ENCODE data around the gene TBX10. TPM values are rescaled to one million over a fixed set of nuclear protein-coding genes. Genes with fewer than 3 reads are reported as not detected.

The TBX10 gene
- total and polyA plus RNA-seq, 2 experiments from 2014 or later, result not detected

- in situ Hi-C loops (cut with MboI), result no loop called here
- H3K9me2 ChIP-seq (ENCODE audit: insufficient read depth), result no peaks in the 10 kb centered on the region
- WGBS, 2 experiments (ENCODE audit: low coverage in 1 of 2, low lambda C conversion rate in 2 of 2, missing lambda C conversion rate in 2 of 2), result 82% methylated on average over 4 of the region's 4 CpGs
Measured at GRCh38 chr11:67635231-67635521, 4.4 kb downstream of the TBX10 start.

GRCh38 chr11:67634366-67635230 is 5.0 kb downstream of the TBX10 start:
- H3K4me2 ChIP-seq (ENCODE audit: unreplicated experiment), result no peak overlapping the region
- H3K36me3 ChIP-seq (ENCODE audit: low read depth), result no peaks in the 10 kb centered on the region
- no peaks in the 10 kb centered on the region for H4K20me1 ChIP-seq (ENCODE audit: insufficient read depth)
- no peak overlapping the region for H2AFZ ChIP-seq
- no peak overlapping the region for H3K27ac ChIP-seq
- no peaks in the 10 kb centered on the region for H3K9me3 ChIP-seq (ENCODE audit: low read depth)
- no peaks in the 10 kb centered on the region for H3K9me2 ChIP-seq (ENCODE audit: insufficient read depth)
- no peaks in the 10 kb centered on the region for H3K79me2 ChIP-seq (ENCODE audit: insufficient read depth)
- no peak overlapping the region for H3K9ac ChIP-seq
- DNase-seq, result no peak
- 60 to 61% methylated on average over 13 to 20 of the region's 20 CpGs for WGBS, 2 experiments (ENCODE audit: low coverage in 1 of 2, low lambda C conversion rate in 2 of 2, missing lambda C conversion rate in 2 of 2)
- no peaks in the 10 kb centered on the region for H3F3A ChIP-seq (ENCODE audit: insufficient read depth)
- H3K27me3 ChIP-seq (replicated peaks; ENCODE audit: insufficient read depth), result no peaks in the 10 kb centered on the region
- in situ Hi-C loops (cut with MboI), result no loop called here
- no peak overlapping the region for H3K4me3 ChIP-seq
- TF ChIP-seq EZH2phosphoT487 (IDR thresholded peaks at IDR 0.05; ENCODE audit: insufficient read depth, low read depth) (no peak), EZH2 (IDR thresholded peaks at IDR 0.05; ENCODE audit: insufficient read depth, poor library complexity, severe bottlenecking) (no peak)
- no peaks in the 10 kb centered on the region for H3K4me1 ChIP-seq (ENCODE audit: insufficient read depth)

More at GRCh38 chr11:67635231-67635521, 4.4 kb downstream of the TBX10 start:
- no peaks in the 10 kb centered on the region for H3K9me3 ChIP-seq (ENCODE audit: low read depth)
- no peaks in the 10 kb centered on the region for H3K79me2 ChIP-seq (ENCODE audit: insufficient read depth)
- H3K4me2 ChIP-seq (ENCODE audit: unreplicated experiment), result no peak overlapping the region
- no peak overlapping the region for H2AFZ ChIP-seq
- no peaks in the 10 kb centered on the region for H3K36me3 ChIP-seq (ENCODE audit: low read depth)
- no peak for TF ChIP-seq EZH2 (IDR thresholded peaks at IDR 0.05; ENCODE audit: insufficient read depth, poor library complexity, severe bottlenecking)
- no peak for TF ChIP-seq EZH2phosphoT487 (IDR thresholded peaks at IDR 0.05; ENCODE audit: insufficient read depth, low read depth)
- H3K9ac ChIP-seq, result no peak overlapping the region
- H3K4me1 ChIP-seq (ENCODE audit: insufficient read depth), result no peaks in the 10 kb centered on the region
- H4K20me1 ChIP-seq (ENCODE audit: insufficient read depth), result no peaks in the 10 kb centered on the region
- no peak overlapping the region for H3K27ac ChIP-seq
- H3F3A ChIP-seq (ENCODE audit: insufficient read depth), result no peaks in the 10 kb centered on the region
- no peak for DNase-seq
- 0 out of 2 replicates have a peak, but pooled peaks cover 1% of the 10 kb centered on the region for H3K27me3 ChIP-seq (replicated peaks; ENCODE audit: insufficient read depth)
- H3K4me3 ChIP-seq, result no peak overlapping the region

- Histone ChIP-seq H3K9me3 (ENCODE audit: low read depth) (no peaks in the 10 kb centered on the region), H3K79me2 (ENCODE audit: insufficient read depth) (no peaks in the 10 kb centered on the region), H4K20me1 (ENCODE audit: insufficient read depth) (no peaks in the 10 kb centered on the region), H3F3A (ENCODE audit: insufficient read depth) (no peaks in the 10 kb centered on the region), H3K4me3 (no peak overlapping the region), H3K36me3 (ENCODE audit: low read depth) (no peaks in the 10 kb centered on the region), H3K27me3 (replicated peaks; ENCODE audit: insufficient read depth) (no peaks in the 10 kb centered on the region), H3K9me2 (ENCODE audit: insufficient read depth) (no peaks in the 10 kb centered on the region), H3K27ac (no peak overlapping the region), H3K4me2 (ENCODE audit: unreplicated experiment) (no peak overlapping the region), H3K4me1 (ENCODE audit: insufficient read depth) (no peaks in the 10 kb centered on the region), H2AFZ (no peak overlapping the region), H3K9ac (no peak overlapping the region)
- no peak for TF ChIP-seq EZH2phosphoT487 (IDR thresholded peaks at IDR 0.05; ENCODE audit: insufficient read depth, low read depth)
- no peak for TF ChIP-seq EZH2 (IDR thresholded peaks at IDR 0.05; ENCODE audit: insufficient read depth, poor library complexity, severe bottlenecking)
- no peak for DNase-seq
- WGBS, 2 experiments (ENCODE audit: low coverage in 1 of 2, low lambda C conversion rate in 2 of 2, missing lambda C conversion rate in 2 of 2), result 81 to 82% methylated on average over 14 to 22 of the region's 22 CpGs
- in situ Hi-C loops (cut with MboI), result no loop called here
Measured at GRCh38 chr11:67633758-67634365, 5.7 kb downstream of the TBX10 start.

DNA sequence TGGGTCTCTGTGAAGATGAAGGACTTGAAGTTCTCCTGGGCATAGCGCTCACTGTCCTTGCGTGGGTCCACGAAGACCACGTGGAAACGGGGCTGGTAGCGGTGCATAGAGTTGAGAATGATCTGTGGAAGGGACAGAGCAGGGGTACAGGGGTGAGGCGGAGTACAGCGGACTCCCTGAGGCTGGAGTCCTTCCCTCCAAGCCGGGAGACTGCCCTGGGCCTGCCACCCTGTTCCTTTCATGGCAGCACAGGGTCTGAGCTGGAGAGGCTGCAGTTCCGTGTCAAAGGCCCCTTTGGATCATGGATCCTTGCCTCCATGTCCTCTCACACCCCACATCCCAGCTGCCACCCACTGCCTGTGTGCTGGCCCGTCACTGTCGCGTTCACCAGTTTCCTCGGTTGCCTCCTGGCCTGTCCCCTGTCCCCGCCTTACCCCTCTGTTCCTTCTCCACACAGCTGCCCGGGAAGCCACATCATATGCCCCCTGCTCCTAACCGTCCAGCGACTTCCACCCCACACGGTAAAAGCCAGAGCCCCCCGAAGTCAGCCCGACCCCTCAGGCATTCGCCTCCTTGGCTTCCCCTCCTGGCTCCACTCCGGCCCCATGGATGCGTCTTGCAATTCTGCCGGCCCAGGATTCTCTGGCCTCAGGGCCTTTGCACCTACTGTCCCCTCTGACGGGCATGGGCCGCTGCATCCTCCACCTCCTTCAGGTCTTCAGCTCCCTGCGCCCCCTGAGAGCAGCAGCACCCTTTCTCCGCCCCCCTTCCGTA is 6.4 kb downstream of the TBX10 start:
- Histone ChIP-seq H3K79me2 (ENCODE audit: insufficient read depth) (no peaks in the 10 kb centered on the region), H4K20me1 (ENCODE audit: insufficient read depth) (no peaks in the 10 kb centered on the region), H3K4me1 (ENCODE audit: insufficient read depth) (no peaks in the 10 kb centered on the region), H2AFZ (no peak overlapping the region), H3K9me3 (ENCODE audit: low read depth) (no peaks in the 10 kb centered on the region), H3K4me2 (ENCODE audit: unreplicated experiment) (no peak overlapping the region), H3K36me3 (ENCODE audit: low read depth) (no peaks in the 10 kb centered on the region), H3K27ac (no peak overlapping the region), H3K9ac (no peak overlapping the region), H3K4me3 (no peak overlapping the region), H3K27me3 (replicated peaks; ENCODE audit: insufficient read depth) (no peaks in the 10 kb centered on the region), H3F3A (ENCODE audit: insufficient read depth) (no peaks in the 10 kb centered on the region), H3K9me2 (ENCODE audit: insufficient read depth) (no peaks in the 10 kb centered on the region)
- TF ChIP-seq EZH2phosphoT487 (IDR thresholded peaks at IDR 0.05; ENCODE audit: insufficient read depth, low read depth) (no peak), EZH2 (IDR thresholded peaks at IDR 0.05; ENCODE audit: insufficient read depth, poor library complexity, severe bottlenecking) (no peak)
- in situ Hi-C loops (cut with MboI), result no loop called here
- WGBS, 2 experiments (ENCODE audit: low coverage in 1 of 2, low lambda C conversion rate in 2 of 2, missing lambda C conversion rate in 2 of 2), result 80% methylated on average over 27 to 29 of the region's 30 CpGs
- DNase-seq, result no peak
